Aorta (tissue), 5 donors: ENCODE data around the gene APPL2. TPM values are rescaled to one million over a fixed set of nuclear protein-coding genes. Genes with fewer than 3 reads are reported as not detected.

Source experiments
- ATAC-seq: fragments of 200-7000 bp; cut with Tn5 transposase; one replicate; pipeline ENCODE4 v1.9.1; 2022; ENCODE audit warnings: moderate library complexity; ENCODE audit not compliant: low FRiP score
- DNase-seq, 2 donors: peaks; one replicate each; pipeline ENCODE4 v3.0.0-alpha.2; 2020
- H3K27ac ChIP-seq, 2 donors: one replicate each; pipeline ENCODE4 v1.5.1; 2013; ENCODE audit warnings: low read length in 2 of 2, mild to moderate bottlenecking in 2 of 2, moderate library complexity in 2 of 2, control low read depth in 1 of 2, inconsistent platforms in 1 of 2, low read depth in 1 of 2
- H3K27me3 ChIP-seq, 2 donors: one replicate each; pipeline ENCODE4 v1.6.1; 2013; ENCODE audit warnings: control low read depth in 1 of 2, low read length in 1 of 2, mild to moderate bottlenecking in 1 of 2, moderate library complexity in 1 of 2; ENCODE audit not compliant: insufficient read depth in 2 of 2, control insufficient read depth in 1 of 2
- H3K36me3 ChIP-seq, 2 donors: one replicate each; pipeline ENCODE4 v1.6.1; 2013; ENCODE audit warnings: control low read depth in 1 of 2, low read length in 1 of 2, mild to moderate bottlenecking in 1 of 2; ENCODE audit not compliant: insufficient read depth in 2 of 2, control insufficient read depth in 1 of 2
- H3K4me1 ChIP-seq, 2 donors: one replicate each; pipeline ENCODE4 v1.6.1; 2013; ENCODE audit warnings: low read length in 2 of 2, control low read depth in 1 of 2, mild to moderate bottlenecking in 1 of 2, moderate library complexity in 1 of 2; ENCODE audit not compliant: insufficient read depth in 2 of 2, control insufficient read depth in 1 of 2
- H3K4me3 ChIP-seq, 2 donors: one replicate each; pipeline ENCODE4 v1.5.1; 2013; ENCODE audit warnings: low read length in 2 of 2, control low read depth in 1 of 2, mild to moderate bottlenecking in 1 of 2
- H3K9me3 ChIP-seq: one replicate; pipeline ENCODE4 v1.6.1; 2013; ENCODE audit warnings: mild to moderate bottlenecking, low read length; ENCODE audit not compliant: control insufficient read depth
- WGBS, 2 donors: extraction: QIAGEN DNeasy Blood & Tissue Kit; methylation state at CpG; one replicate each; pipeline ENCODE4 v1.1.7; 2013; 5-methylcytosine and 5-hydroxymethylcytosine counted together
- intact Hi-C, 2 donors: fragments of 100-400 bp; cut with DNase I; formaldehyde crosslinking; loops; one replicate each; pipeline versions ENCODE4 v1.14.2 to v1.15.0; 2022
- long read RNA-seq, 2 donors: library from polyadenylated mRNA; unstranded; transcript quantifications; one replicate each; pipeline ENCODE4 v2.0.0, GENCODE V29; 2020 to 2021
- polyA plus RNA-seq, 2 donors: library from polyadenylated mRNA; stranded (reverse); fragments of 200-250 nt; gene quantifications; one replicate each; pipeline ENCODE4 v1.2.3, GENCODE V29; 2013
- total RNA-seq, 2 donors: library from RNA; stranded (reverse); fragmentation: NEBNext Ultra II Directional; extraction: Animal tissue kit (Norgen Biotek cat#: 25700); gene quantifications; one replicate each; pipeline ENCODE4 v1.2.1, GENCODE V29; 2021
- donor health status: healthy with polysubstance abuse.
- donor health status: Bipolar disorder and iron deficiency.
- donor health status: DM: no; HTN: no; CAD: no.
- donor health status: DM: no; HTN: no; CAD: no.
- donor health status: DM: yes; HTN: yes; CAD: no.

APPL2 gene
- total RNA-seq, result 10 to 100 TPM; 43.9 to 65.2 TPM
- 10 to 100 TPM; 15.0 to 48.8 TPM for polyA plus RNA-seq
- long read RNA-seq, donor 1, transcript APPL2-201 (21 exons, 3,239 nt), result major isoform, 76 of 125 reads
- long read RNA-seq, donor 1, partial matches to known transcripts, result 17 of 125 reads
- long read RNA-seq, donor 1, other reads (novel, unspliced or antisense), result 28 of 125 reads
- long read RNA-seq, donor 2, transcript APPL2-201 (21 exons, 3,239 nt), result major isoform, 21 of 69 reads
- long read RNA-seq, donor 2, partial matches to known transcripts, result 12 of 69 reads
- long read RNA-seq, donor 2, other reads (novel, unspliced or antisense), result 36 of 69 reads

GRCh38 chr12:105235732-105236476 is at the start of gene APPL2:
APPL2 (minus strand) TSS chr12:105236174; CDS start chr12:105236012, 162 bp downstream.
- intact Hi-C loops, result loop anchor here (5.0 kb wide), 2 partner anchors 96 to 146 kb away; partner anchors contain the start of gene C12orf75 (in 2 of the 2)
- Histone ChIP-seq H3K4me3 (peak within 1 kb of the TSS; percentile 60 to 80), H3K9me3 (no peaks in the 10 kb centered on the region), H3K27me3 (no peaks in the 10 kb centered on the region), H3K36me3 (no peaks in the 10 kb centered on the region), H3K4me1 (peaks cover 6 to 11% of the 10 kb centered on the region in 2 donors), H3K27ac (peak within 1 kb of the TSS in 1 of 2 donors; percentile 70)
- DNase-seq (peak; percentile 96 to 98), ATAC-seq (peak; percentile 96)
- WGBS, 2 donors, result 0% methylated on average over 55 to 80 of the region's 80 CpGs

- Histone ChIP-seq H3K9me3 (no peaks in the 10 kb centered on the region), H3K4me3 (no peak overlapping the region), H3K27ac (no peak overlapping the region), H3K27me3 (no peaks in the 10 kb centered on the region), H3K36me3 (no peaks in the 10 kb centered on the region), H3K4me1 (no peaks in the 10 kb centered on the region)
- 91 to 94% methylated on average over 1 of the region's 1 CpG for WGBS, 2 donors
- intact Hi-C loops, result no loop called here
- no peak for ATAC-seq
- DNase-seq, result no peak
Observed at GRCh38 chr12:105285378-105285777, 49.4 kb upstream of the APPL2 start.

GRCh38 chr12:105281694-105282049 is 45.7 kb upstream of the APPL2 start:
- H3K36me3 ChIP-seq, result no peaks in the 10 kb centered on the region
- H3K9me3 ChIP-seq, result no peaks in the 10 kb centered on the region
- H3K4me1 ChIP-seq, result no peaks in the 10 kb centered on the region
- H3K27ac ChIP-seq, result no peak overlapping the region
- intact Hi-C loops, result no loop called here
- no peak overlapping the region for H3K4me3 ChIP-seq
- no peaks in the 10 kb centered on the region for H3K27me3 ChIP-seq
- 95 to 96% methylated on average over 1 of the region's 1 CpG for WGBS, 2 donors
- ATAC-seq (no peak), DNase-seq (no peak)

DNA sequence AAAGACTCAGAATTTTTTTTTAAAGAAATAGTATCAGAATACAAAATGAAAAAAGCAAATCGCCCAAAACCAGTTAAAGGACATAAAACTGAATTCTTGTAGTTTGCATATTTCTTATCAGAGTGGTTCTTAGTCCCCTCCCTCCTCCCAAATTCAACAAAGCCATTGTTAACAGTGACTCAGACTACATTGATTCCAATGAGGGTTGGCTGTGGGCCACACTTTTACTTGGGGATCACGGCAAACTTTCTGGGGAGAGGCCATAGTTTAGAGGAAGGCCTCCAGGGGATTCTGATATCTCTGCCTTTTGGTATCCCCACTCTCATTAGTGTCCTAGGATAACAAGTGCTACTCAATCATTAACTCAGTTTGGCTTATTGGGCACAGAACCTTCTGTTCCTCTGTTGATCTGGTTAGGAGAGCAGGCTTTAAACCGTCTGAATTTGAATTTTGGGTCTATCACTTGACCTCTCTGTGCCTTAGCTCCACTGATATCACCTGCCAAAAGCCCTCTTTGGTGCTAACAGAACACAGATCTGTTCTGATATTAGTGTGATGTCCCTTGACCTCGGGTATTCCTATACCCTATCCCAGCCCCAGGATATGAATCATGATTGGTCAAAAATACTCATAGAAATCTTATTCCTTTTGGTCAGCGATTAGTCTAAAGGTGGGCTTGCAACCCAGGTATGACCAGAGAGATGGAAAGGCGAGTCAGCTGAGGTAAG is 45.2 kb upstream of the APPL2 start:
- Histone ChIP-seq H3K4me3 (no peak overlapping the region), H3K4me1 (no peaks in the 10 kb centered on the region), H3K9me3 (no peaks in the 10 kb centered on the region), H3K36me3 (no peaks in the 10 kb centered on the region), H3K27ac (no peak overlapping the region), H3K27me3 (no peaks in the 10 kb centered on the region)
- ATAC-seq, result no peak
- no peak for DNase-seq
- WGBS, 2 donors, result 85% methylated on average over 6 of the region's 6 CpGs
- intact Hi-C loops, result no loop called here

DNA sequence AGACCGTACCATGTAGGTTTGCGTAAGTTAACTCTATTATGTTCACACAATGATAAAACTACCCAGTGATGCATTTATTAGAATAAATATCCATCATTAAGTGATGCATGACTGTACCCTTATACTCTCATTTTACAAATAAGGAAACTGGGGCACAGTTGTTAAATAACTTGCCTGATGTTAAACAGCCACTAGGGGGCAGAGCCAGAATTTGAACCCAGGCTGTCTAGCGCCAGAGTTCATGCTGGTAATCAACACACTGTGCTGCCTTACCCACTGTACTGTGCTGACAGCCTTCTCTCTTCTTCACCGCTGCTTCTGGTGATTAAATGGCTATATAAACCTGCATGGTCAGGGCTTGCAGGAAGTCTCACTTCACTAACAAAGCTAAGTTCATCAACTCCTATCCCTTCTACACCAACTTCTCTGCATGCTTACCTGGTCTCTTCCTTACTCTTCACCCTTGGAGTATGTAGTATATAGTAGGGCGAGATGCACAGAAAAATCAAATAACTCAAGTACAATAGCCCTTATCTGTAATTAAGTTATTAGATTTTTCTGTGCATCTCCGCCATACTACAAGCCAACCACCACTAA is 43.6 kb upstream of the APPL2 start:
- Histone ChIP-seq H3K4me1 (no peaks in the 10 kb centered on the region), H3K27ac (no peak overlapping the region), H3K27me3 (no peaks in the 10 kb centered on the region), H3K36me3 (no peaks in the 10 kb centered on the region), H3K4me3 (no peak overlapping the region), H3K9me3 (no peaks in the 10 kb centered on the region)
- WGBS, 2 donors, result 81% methylated on average over 6 of the region's 6 CpGs
- peak in 1 of 2 donors; percentile 44 for DNase-seq
- peak; percentile 71 for ATAC-seq
- intact Hi-C loops, result loop anchor here (2.0 to 5.0 kb wide), 2 partner anchors 101 to 108 kb away; no protein-coding TSS in a partner anchor

GRCh38 chr12:105278043-105278697 is 42.2 kb upstream of the APPL2 start:
- intact Hi-C loops, result loop anchor here (2.0 to 5.0 kb wide), 2 partner anchors 103 to 109 kb away; no protein-coding TSS in a partner anchor
- Histone ChIP-seq H3K27me3 (no peaks in the 10 kb centered on the region), H3K4me1 (no peaks in the 10 kb centered on the region), H3K4me3 (no peak overlapping the region), H3K9me3 (no peaks in the 10 kb centered on the region), H3K27ac (peak overlapping the region in 1 of 2 donors; percentile 8), H3K36me3 (no peaks in the 10 kb centered on the region)
- ATAC-seq (peak; percentile 73), DNase-seq (no peak)
- 28% methylated on average over 4 of the region's 4 CpGs for WGBS, 2 donors

DNA sequence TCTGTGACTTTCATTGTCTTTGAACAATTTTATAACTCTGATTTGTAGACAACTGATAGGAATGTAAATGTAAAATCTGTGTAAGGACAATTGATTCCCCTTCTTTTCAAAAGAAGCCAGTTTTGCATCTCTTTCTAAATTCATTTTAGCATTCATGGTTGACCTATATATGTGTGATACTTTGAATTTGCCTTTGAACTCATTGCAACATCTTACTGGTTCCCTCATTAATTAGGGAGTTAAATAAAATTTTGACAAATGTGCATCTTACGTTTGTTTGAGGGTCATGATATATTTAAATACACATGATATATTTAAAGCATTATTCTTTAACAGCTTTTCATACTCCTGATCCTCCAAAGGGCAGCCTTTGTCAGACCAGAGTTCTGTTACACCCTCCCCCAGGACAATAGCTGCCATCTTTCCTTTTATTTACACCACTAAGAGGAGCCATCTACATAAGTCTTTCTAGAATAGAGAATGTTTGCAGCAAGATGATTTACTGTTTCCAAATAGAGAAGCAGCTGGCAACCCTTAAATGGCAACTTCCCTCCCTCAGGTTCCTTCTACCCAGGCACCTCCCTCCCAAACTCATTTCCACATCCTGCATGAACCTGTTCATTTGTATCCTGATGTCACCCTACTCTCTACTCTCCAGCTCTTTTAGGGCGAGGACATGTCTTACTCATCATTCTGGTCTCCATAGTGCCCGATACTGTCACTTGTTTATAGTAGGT is 40.2 kb upstream of the APPL2 start:
- 90 to 91% methylated on average over 3 of the region's 3 CpGs for whole genome bisulfite sequencing, 2 donors
- Histone ChIP-seq H3K36me3 (no peaks in the 10 kb centered on the region), H3K4me3 (no peak overlapping the region), H3K27me3 (no peaks in the 10 kb centered on the region), H3K9me3 (no peaks in the 10 kb centered on the region), H3K4me1 (no peaks in the 10 kb centered on the region), H3K27ac (no peak overlapping the region)
- intact Hi-C loops, result loop anchor here in 1 of 2 donors (5.0 kb wide), 1 partner anchor 111 kb away; no protein-coding TSS in a partner anchor
- ATAC-seq (no peak), DNase-seq (no peak)
